Loucy (cell line): ENCODE measurements around the gene STX10.

Source experiments
- CTCF ChIP-seq: fragments of 200-600 bp; sonication (generic); conservative IDR thresholded peaks from 2 replicates; pipeline ENCODE4 v1.5.1; 2014; ENCODE audit warnings: mild to moderate bottlenecking, antibody characterized with exemption, low read length
- EZH2phosphoT487 ChIP-seq: fragments of 200-600 bp; IDR thresholded peaks from 2 replicates; pipeline ENCODE4 v1.6.1; 2018; ENCODE audit warnings: antibody characterized with exemption, mild to moderate bottlenecking, moderate library complexity, borderline replicate concordance

- TF ChIP-seq CTCF = peak; percentile 83
- TF ChIP-seq EZH2phosphoT487 = no peak
Measured at GRCh38 chr19:13104360-13104847, 45.8 kb downstream of the STX10 start.
